Measurements from ENCODE around the gene PKDREJ.

DNA sequence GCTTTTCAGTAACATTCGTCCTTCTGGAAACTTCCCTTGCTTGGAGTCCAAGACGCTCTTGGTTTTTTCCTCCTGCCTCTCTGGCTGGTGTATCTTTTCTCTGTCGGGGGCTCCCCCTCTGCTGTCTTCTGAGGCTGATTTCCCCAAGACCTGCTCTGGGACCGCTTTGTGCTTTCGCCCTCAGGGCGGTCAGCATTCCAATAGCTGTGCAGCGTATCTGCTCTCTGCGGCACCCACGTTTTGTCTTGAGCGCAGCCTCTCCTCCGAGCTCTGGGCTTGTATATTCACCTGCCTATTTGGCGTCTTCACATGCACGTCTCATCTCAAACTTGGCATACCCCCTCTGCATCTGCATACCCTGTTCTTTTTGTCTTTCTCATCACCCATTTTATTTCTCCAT, 36.0 kb upstream of the PKDREJ start:
- no peak for TF ChIP-seq ZNF274 (IDR thresholded peaks at IDR 0.05; ENCODE audit: low read depth, low read length)
- TF ChIP-seq YY1 (IDR thresholded peaks at IDR 0.05; ENCODE audit: insufficient read depth, insufficient read length): no peak
- no peak for TF ChIP-seq SUZ12 (IDR thresholded peaks at IDR 0.05; ENCODE audit: extremely low read depth, insufficient read depth, insufficient read length)
